ENCODE results near the gene NR1I3.

DNA sequence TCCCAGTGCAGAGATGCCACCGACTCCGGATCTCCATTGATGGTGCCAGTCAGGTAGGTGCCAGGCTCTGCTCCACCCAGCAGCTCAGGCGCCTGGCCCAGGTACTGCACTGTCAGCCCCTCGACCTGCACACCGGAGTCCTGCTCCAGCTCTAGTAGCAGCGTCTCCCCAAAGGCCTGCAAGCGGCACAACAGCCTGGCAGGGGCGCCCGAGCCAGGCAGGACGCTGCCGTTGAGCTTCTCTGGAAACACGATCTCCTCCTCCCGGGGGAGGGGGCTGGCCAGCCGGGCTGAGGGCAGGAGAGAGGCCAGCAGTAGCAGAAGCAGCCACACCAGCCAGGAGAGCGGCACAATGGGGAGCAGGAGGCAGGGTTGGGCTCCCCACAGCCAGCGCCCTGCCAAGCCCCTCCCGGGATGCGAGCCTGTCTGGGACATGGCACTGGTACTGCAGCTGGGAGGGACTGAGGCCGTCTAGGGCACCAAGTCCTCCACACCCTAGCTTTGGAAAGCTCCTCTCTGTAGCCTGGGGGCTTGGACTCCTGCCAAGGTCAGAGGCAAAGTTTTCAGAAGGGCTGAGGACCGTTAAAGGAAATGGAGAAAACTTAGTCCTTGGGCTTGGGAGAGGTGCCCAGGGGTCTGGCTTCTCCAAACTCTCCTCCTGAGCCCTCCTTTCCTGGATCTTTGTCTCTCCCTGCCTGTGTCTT, 39.7 kb downstream of the NR1I3 start:
- TF ChIP-seq CTCF (IDR thresholded peaks at IDR 0.05; ENCODE audit: low read depth, low read length) (no peak), EZH2phosphoT487 (IDR thresholded peaks at IDR 0.05; ENCODE audit: low read depth) (no peak)

Data from OCI-LY3 (cell line).